ENCODE results near the gene NUTF2. TPM values are rescaled to one million over a fixed set of nuclear protein-coding genes. Genes with fewer than 3 reads are reported as not detected.

The NUTF2 gene
- total RNA-seq (2014; rRNA removed; shearing (Covaris generic)), result 67.0 and 76.6 TPM in 2 replicates
- 202 and 225 TPM in 2 replicates for polyA plus RNA-seq (2015; cell fraction: cytosol; rRNA removed)
- polyA plus RNA-seq (2015; cell fraction: nucleus; rRNA removed), result 95.4 and 105 TPM in 2 replicates

DNA sequence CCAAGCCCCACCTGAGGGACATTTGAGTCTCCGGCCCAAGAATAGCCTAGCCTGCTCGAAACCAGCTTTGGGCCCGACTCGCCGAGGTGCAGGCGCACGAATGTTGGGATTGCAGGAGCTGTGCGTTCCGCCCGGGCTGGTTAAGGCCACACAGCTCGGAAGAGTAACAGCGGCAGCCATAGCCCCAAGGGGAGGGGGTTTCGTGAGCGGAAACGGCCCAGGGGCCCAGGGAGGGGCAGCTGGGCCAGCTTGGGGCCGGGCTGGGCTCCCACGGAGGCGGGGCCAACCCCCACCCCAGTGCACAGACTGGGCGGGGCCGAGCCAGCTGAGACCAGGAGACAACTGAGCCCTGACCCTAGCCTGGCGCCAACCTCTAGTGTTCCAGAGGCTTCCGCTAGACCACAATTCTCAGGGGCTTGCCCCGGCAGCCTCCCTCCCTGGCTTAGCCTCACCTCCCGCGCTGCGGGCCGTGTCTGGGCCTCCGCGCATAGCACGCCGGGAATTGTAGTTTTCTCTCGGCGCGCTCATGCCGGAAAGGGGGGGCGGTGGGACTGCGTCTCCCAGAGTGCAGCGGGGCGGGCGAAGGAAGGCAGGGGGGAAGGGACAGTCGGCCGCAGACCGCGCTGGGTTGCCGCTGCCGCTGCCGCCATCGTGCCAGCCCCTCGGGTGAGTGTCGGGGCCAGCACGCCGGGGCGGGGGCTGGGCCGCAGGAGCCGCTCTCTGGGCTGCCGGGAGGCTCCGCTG, at the start of gene NUTF2:
Gene NUTF2 (plus strand): TSS at position 614 of the 744 bp plus-strand sequence. CDS start 18,198 bp downstream, outside the sequence.
- peak; percentile 93 for DNase-seq (ENCODE audit: low read depth, low spot score)
- in situ Hi-C loops (cut with HindIII; ENCODE audit: low pct_unique_long_range_greater_than_20kb, low sequenced_read_pairs), result no loop called here

DNA sequence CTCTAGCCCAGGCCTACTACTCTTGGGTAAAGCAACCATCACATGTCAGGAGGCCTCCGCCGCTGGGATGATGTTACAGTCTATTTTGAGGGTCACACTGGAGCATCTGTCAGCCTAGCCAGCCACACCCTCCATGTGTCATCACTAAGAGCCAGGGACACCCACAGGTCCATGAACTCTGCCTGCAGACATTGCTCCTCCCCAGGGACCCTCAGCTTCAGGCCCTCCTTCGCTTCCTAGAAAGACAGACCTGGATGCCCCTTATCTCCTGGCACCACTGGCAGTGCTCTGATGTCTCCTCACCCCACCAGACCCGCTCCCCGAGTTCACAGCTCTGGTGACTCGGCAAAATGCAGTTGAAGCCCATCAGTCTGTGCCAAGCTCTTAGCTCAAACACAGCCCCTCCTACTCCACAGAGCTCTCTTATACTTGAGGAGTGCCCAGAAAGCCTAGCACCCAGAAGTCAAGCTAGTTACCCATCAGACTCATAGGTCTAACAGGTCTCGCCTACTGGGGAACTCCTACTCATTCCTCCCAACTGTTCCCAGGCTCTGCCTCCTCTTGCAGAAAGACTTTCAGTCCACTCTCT, 46.3 kb upstream of the NUTF2 start:
- in situ Hi-C loops (cut with HindIII; ENCODE audit: low pct_unique_long_range_greater_than_20kb, low sequenced_read_pairs), result no loop called here
- DNase-seq (ENCODE audit: low read depth, low spot score), result no peak

DNA sequence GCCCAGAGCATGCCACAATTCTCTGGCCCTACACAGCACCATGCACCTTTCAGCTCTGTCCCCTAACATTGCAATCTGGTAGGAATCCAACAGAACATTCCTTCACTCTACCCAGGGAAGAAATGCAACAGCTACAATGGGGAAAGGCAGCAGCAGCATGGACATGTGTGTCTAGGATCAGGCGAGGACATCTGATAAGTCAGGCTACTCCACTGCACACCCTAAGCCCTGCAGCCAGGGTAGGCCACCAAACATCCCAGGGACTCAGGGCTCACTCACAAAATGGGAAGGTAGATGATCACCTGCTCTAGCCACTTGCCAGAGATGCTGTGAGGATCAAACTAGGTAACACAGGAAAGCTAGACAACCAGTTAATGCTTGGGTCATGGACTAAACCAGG, 45.5 kb upstream of the NUTF2 start:
- in situ Hi-C loops (cut with HindIII; ENCODE audit: low pct_unique_long_range_greater_than_20kb, low sequenced_read_pairs), result no loop called here
- no peak for DNase-seq (ENCODE audit: low read depth, low spot score)

DNA sequence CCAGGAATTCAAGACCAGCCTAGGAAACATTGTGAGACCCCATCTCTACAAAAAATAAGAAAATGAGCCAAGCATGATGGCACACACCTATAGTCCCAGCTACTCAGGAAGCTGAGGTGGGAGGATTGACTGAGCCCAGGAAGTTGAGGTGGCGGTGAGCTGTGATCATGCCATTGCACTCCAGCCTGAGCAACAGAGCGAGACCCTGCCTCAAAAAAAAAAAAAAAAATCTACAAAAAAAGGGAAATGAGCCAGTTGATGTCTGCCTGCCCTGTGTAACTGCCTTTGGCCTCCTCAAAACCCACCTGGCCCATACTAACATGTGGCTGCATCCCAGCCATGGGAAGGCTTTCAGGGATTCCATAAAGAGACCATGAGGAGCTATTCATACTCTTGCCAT, 44.9 kb upstream of the NUTF2 start:
- DNase-seq (ENCODE audit: low read depth, low spot score), result no peak
- in situ Hi-C loops (cut with HindIII; ENCODE audit: low pct_unique_long_range_greater_than_20kb, low sequenced_read_pairs), result no loop called here

DNA sequence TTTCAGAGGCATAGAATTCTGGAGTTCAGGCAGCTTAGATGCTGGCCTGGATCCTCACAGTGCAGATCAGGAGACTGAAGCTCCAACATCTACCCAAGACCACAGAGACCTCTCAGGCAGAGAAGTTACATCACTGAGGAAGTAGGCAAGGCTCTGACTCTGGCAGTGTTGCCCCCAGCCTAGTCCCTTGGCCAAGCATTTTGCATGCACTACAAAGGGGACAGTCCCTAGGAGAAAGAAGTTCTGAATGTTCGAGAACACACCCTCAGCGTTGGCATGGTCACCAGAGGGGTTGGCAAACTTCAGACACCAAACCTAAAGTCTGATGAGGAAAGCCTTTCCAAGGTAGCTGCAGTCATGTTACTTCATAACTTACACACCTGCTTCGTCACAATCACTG, 42.8 kb upstream of the NUTF2 start:
- no peak for DNase-seq (ENCODE audit: low read depth, low spot score)
- in situ Hi-C loops (cut with HindIII; ENCODE audit: low pct_unique_long_range_greater_than_20kb, low sequenced_read_pairs), result no loop called here

DNA sequence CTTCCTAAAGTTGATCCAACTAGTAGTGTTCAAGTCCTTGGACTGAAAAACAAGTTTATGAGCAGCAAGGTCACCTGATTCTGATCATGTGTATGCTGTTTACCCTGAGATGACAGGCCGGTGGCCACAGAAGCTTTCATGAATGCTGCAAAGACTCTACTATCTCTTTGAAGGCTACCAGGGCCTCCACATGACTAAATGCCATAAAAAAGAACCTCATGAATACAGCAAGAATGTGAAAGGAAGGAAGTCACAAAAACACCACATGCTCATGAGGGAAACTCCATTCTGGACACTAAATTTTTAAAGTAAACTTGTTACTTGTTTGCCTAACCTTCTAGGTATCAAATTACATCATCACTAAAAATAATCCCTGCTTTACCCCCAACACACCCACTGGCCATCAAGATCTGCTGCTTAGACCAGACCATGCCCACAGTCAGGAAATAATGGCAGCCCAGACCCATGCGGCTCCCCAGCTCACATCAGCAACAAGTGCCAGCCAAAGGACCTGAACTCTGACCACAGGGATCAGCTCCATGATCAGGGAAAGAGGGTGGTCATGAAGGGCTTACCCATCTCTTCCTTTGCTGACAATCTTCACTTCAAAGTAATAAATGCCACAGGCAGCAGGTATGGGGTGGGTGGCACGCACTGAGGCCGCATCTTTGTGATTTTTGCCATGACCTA, 41.7 kb upstream of the NUTF2 start:
- DNase-seq (ENCODE audit: low read depth, low spot score), result peak; percentile 64
- in situ Hi-C loops (cut with HindIII; ENCODE audit: low pct_unique_long_range_greater_than_20kb, low sequenced_read_pairs), result no loop called here

DNA sequence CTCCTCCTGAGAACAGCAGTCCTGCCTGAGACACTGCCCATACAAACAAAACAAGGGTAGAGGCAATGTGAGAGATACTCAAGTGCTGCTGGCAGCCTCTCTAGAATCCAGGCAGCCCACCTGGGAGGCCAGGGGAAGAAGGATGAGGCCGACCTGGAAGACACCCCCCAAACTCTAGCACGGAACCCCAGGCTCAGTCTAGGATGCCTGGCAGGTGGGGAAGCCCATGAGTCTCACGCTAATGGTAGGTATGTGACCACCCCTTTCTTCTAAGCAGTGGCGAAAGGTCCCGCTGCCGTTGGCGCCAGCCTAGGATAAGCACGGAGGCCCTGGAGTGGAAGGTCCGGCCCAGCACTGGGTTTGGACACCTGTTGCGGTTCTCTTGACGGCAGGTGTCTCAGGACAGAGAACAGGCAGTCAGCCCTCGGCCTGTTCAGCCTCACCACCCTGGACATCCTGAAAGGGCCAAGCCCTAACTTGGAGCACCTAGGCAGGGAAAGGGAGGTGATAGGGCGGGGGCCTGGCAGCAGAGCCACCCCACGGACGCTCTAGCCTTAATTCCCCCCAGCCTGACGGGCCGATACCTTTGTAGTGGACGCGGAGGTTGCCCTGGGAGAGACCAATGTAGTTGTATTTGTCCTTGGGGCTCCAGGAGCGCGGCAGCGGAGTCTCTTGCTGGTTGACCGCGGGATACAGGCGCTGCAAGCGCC, 40.9 kb upstream of the NUTF2 start:
- in situ Hi-C loops (cut with HindIII; ENCODE audit: low pct_unique_long_range_greater_than_20kb, low sequenced_read_pairs), result no loop called here

DNA sequence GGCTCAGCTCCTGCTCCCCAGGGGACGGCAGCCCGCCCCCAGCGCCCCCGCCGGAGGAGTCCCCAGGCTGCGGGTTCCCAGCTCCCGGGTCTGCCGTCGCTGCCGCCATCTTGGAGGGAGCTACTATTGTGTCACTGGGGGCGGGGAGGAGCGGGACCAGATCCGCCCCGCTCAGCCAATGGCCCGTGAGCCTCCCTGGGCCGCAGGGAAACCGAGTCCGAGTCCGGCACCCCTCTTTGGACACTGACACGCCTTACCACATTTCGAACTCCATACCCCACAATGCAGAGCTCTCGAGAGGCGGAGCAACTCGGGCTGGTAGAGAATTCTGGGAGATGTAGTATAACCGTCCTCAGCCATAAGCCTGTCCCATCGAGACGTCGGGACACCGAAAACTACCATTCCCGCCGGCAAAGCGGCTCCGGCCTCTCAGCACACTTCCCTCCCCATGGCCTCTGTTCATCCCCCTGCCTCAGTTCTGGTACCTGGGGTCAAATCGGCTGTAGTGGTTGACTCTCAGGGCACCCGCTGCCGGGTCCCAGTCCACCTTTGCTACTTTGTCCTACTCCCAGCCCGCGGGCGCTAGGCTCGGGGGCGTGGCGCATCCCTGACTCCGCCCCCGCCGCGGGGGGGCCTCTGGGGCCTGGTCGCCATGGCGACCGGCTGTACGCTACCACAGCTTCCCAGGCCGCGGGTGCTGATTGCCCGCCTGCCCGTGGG, 40.1 kb upstream of the NUTF2 start, which contains the start of the genes RANBP10 and TSNAXIP1:
Gene RANBP10 (minus strand): TSS at position 133 of the 720 bp plus-strand sequence. CDS start 24 bp downstream, at position 109.
Gene TSNAXIP1 (plus strand): TSS at position 462 of the 720 bp plus-strand sequence. CDS start 261 bp downstream, outside the sequence.
- peak; percentile 99 for DNase-seq (ENCODE audit: low read depth, low spot score)
- in situ Hi-C loops (cut with HindIII; ENCODE audit: low pct_unique_long_range_greater_than_20kb, low sequenced_read_pairs), result no loop called here

More for the DNA sequence above, 40.9 kb upstream of the NUTF2 start:
- no peak for DNase-seq (ENCODE audit: low read depth, low spot score)

DNA sequence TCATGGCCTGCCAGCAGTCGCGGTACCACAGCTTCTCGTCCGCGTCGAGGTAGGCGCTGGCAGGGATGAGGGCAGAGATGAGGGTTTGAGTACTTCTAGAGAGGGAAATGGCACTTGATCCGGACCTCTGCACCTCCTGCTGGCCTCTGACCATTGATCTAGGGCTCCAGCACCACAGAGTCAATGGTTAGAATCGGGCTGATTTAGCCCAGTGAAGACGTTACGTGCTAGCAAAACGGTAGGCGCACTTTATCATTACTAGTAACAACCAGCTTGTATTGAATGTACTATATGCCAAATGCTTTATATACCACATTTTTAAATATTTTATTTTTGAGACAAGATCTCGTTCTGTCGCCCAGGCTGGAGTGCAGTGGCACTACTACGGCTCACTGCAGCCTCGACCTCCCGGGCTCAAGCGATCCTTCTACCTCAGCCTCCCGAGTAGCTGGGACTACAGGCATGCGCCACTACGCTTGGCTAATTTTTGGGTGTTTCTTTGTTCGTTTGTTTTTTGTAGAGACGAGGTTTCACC, 39.5 kb upstream of the NUTF2 start:
- no peak for DNase-seq (ENCODE audit: low read depth, low spot score)
- in situ Hi-C loops (cut with HindIII; ENCODE audit: low pct_unique_long_range_greater_than_20kb, low sequenced_read_pairs), result no loop called here

DNA sequence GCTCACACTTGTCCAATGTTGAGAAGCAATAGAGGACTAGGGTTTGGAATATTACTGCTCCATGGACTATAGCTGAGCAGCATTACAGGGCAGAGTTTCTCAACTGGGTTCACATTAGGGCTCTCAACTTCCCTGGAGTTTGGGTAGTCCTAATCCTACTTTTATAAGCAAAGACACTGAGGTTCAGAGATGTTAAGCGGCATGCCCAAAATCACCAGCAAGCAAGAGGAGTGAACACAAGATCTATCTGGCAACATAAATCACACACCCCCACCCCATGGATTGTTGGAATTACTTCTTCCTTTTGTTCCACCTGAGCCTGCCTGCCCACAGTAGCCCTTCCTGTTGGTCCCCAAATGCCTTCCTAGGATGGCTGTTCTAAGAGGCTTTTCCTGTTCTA, 34.8 kb upstream of the NUTF2 start:
- in situ Hi-C loops (cut with HindIII; ENCODE audit: low pct_unique_long_range_greater_than_20kb, low sequenced_read_pairs), result no loop called here
- no peak for DNase-seq (ENCODE audit: low read depth, low spot score)

DNA sequence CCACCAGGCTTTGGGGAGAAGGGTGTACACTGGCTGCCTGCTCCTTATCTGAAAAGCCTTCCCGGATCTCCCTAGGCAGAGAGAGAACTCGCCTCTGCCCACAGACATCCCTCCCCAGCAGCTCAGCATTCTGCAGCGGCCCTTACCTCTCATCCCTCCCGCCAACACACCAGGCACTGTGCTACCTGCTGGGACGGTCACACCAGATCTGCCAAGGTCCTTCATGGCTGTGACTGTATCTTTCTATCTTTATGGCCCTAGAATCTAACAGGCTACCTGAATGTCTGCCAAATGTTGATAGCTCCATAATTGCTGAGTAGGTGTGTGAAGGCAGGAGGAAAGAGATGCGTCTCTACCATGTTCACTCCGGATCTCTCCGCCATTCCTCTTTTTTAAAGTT, 32.2 kb upstream of the NUTF2 start:
- no peak for DNase-seq (ENCODE audit: low read depth, low spot score)
- in situ Hi-C loops (cut with HindIII; ENCODE audit: low pct_unique_long_range_greater_than_20kb, low sequenced_read_pairs), result no loop called here

DNA sequence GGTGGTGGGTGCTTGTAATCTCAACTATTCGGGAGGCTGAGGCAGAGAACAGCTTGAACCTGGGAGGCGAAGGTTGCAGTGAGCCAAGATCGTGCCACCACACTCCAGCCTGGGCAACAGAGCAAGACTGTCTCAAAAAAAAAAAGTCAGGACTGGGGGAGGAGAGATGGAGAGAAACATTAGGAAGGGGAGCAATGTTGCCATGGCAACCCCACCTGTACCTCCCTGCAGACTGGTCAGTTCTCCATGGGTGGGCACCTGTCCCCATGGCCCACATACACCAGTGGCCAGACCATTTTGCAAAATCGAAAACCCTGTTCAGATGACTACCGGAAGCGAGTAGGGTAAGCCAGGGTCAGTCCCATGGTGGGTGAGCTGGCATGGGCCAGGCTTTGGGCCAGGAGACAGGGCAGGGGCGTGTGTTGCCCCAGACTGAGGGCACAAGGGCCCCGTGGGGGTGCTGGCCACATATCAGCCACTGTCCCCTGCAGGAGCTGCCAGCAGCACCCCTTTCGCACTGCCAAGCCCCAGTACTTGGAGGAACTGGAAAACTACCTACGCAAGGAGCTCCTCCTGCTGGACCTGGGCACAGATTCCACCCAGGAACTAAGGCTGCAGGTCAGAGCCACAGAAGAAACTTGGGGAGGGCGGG, 26.0 kb upstream of the NUTF2 start:
- DNase-seq (ENCODE audit: low read depth, low spot score), result no peak
- in situ Hi-C loops (cut with HindIII; ENCODE audit: low pct_unique_long_range_greater_than_20kb, low sequenced_read_pairs), result no loop called here

DNA sequence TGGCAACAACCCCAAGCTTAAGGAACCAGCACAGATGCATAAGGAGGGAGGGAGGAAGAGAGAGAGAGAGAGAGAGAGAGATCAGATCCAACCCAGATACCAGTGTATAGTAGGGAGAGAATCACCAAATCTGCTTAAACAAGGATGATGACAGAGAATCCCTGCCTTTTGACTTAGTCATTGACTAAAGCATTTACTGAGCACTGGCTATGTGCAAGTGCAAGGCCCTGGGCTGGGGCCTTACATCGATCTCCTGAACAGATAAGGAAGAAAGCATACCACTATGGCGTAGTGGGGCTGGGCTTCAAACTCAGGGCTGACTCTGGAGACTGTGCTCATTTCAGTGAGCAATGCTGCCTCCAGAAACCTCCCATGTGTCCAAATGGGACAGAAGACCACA, 24.2 kb upstream of the NUTF2 start:
- no peak for DNase-seq (ENCODE audit: low read depth, low spot score)
- in situ Hi-C loops (cut with HindIII; ENCODE audit: low pct_unique_long_range_greater_than_20kb, low sequenced_read_pairs), result no loop called here

DNA sequence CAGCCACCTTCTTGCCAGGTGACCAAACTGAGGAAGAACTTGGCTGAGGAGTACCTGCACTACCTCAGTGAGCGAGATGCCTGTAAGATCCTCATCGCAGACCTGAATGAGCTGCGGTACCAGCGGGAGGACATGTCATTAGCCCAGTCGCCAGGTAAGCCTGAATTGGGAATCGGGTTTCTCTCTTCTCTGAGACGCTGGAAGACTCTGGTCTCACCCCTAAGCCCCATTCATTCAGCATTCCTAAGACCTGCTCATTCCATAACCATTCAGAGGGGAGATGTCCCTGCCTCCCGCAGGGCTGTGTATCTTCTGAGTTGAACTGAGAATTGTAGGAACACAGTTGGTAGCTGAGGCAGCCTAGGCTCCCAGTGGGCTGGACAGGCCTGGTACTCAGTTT, 21.6 kb upstream of the NUTF2 start:
- in situ Hi-C loops (cut with HindIII; ENCODE audit: low pct_unique_long_range_greater_than_20kb, low sequenced_read_pairs), result no loop called here
- no peak for DNase-seq (ENCODE audit: low read depth, low spot score)

DNA sequence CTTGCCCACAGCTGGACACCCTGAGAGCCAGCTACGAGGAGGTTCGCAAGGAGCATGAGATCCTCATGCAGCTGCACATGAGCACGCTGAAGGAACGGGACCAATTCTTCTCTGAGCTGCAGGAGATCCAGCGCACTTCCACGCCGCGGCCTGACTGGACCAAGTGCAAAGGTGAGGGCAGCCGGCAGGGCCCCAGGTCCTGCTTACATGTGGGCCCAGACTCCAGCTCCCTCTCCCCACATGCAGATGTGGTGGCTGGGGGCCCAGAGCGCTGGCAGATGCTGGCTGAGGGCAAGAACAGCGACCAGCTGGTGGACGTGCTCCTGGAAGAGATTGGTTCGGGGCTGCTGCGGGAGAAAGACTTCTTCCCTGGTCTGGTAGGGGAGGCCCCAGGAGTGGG, 20.8 kb upstream of the NUTF2 start:
- in situ Hi-C loops (cut with HindIII; ENCODE audit: low pct_unique_long_range_greater_than_20kb, low sequenced_read_pairs), result no loop called here
- no peak for DNase-seq (ENCODE audit: low read depth, low spot score)

DNA sequence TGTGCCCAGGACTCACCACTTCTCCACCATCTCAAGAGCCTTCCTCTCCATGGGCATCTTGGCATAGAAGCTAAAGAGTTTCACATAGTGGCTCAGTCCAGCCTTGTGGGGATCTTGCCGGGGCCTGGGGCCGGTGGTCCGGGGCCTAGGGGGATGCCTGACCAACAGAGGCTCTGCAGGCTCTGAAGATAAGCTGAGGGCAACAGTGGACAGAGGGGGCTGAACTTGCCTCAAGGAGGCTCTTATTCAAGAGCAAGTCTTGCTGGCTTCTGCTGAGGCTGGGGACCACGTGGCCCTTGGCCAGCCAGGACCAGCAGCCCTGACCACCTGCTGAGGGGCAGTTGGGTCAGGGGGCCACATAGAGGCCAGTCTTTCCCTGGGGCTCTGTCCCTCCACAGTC, 18.1 kb upstream of the NUTF2 start:
- in situ Hi-C loops (cut with HindIII; ENCODE audit: low pct_unique_long_range_greater_than_20kb, low sequenced_read_pairs), result no loop called here
- no peak for DNase-seq (ENCODE audit: low read depth, low spot score)

DNA sequence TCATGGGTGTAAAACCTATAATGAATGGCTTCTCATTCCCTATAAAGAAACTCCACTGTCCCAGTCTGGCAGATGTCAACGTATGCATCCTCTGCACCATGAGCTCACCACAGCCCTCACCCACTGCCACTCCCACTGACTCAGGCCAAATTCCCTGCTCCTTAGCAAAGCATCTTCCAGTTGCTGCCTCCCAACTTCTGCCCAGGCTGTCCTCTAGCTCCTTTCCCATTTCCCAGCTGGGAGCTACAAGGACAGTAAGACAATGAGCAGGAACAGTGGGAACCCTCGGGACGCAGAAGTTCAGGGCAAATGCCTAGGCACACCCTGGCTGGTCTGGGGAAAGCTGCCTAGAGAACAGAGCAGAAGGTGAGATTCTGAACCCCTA, 13.7 kb upstream of the NUTF2 start:
- in situ Hi-C loops (cut with HindIII; ENCODE audit: low pct_unique_long_range_greater_than_20kb, low sequenced_read_pairs), result no loop called here
- no peak for DNase-seq (ENCODE audit: low read depth, low spot score)

Measured in SK-MEL-5 (cell line).